GM12892 (cell line): Measurements from ENCODE around the gene MACROD2.

Source experiments
- DNase-seq: peaks from one replicate; pipeline ENCODE4 v3.0.0; 2011; ENCODE audit not compliant: insufficient read length
- FAIRE-seq: peaks from 2 replicates; lab custom pipeline; 2011; peaks lifted over from hg19 to GRCh38; lab: Jason Lieb, UNC
- POLR2A ChIP-seq: IDR thresholded peaks from 2 replicates; pipeline ENCODE4 v1.6.1; 2011; ENCODE audit warnings: low read depth, low read length, control low read depth
- POLR2AphosphoS5 ChIP-seq: IDR thresholded peaks from 2 replicates; pipeline ENCODE4 v1.6.1; 2011; ENCODE audit warnings: low read depth, low read length, control low read depth
- TAF1 ChIP-seq: IDR thresholded peaks from 2 replicates; pipeline ENCODE4 v1.6.1; 2011; ENCODE audit warnings: low read depth, mild to moderate bottlenecking, control low read depth, low read length, borderline replicate concordance

The MACROD2 gene

GRCh38 chr20:15567219-15567618 is 1571.9 kb downstream of the MACROD2 start:
- TF ChIP-seq POLR2A (no peak), POLR2AphosphoS5 (no peak), TAF1 (no peak)
- DNase-seq (no peak), FAIRE-seq (no peak)

- FAIRE-seq (no peak), DNase-seq (no peak)
- TF ChIP-seq TAF1: no peak
- TF ChIP-seq POLR2A: no peak
- no peak for TF ChIP-seq POLR2AphosphoS5
Observed at GRCh38 chr20:15570156-15570555, 1574.8 kb downstream of the MACROD2 start.

- no peak for FAIRE-seq
Observed at GRCh38 chr20:15571056-15571455, 1575.7 kb downstream of the MACROD2 start.

GRCh38 chr20:15575255-15575654 is 1579.9 kb downstream of the MACROD2 start:
- TF ChIP-seq POLR2AphosphoS5 (no peak), TAF1 (no peak), POLR2A (no peak)
- FAIRE-seq (no peak), DNase-seq (no peak)

More at GRCh38 chr20:15571056-15571455, 1575.7 kb downstream of the MACROD2 start:
- no peak for DNase-seq
- TF ChIP-seq POLR2A (no peak), TAF1 (no peak), POLR2AphosphoS5 (no peak)

- no peak for TF ChIP-seq POLR2A
- TF ChIP-seq TAF1: no peak
- no peak for TF ChIP-seq POLR2AphosphoS5
- FAIRE-seq (no peak), DNase-seq (no peak)
Observed at GRCh38 chr20:15576411-15576810, 1581.1 kb downstream of the MACROD2 start.

GRCh38 chr20:15578113-15578512 is 1582.8 kb downstream of the MACROD2 start:
- TF ChIP-seq POLR2AphosphoS5: no peak
- no peak for TF ChIP-seq POLR2A
- TF ChIP-seq TAF1: no peak
- no peak for DNase-seq
- no peak for FAIRE-seq

- no peak for FAIRE-seq
Observed at GRCh38 chr20:15579688-15580087, 1584.4 kb downstream of the MACROD2 start.

GRCh38 chr20:15582146-15582760 is 1586.9 kb downstream of the MACROD2 start:
- no peak for TF ChIP-seq TAF1
- no peak for TF ChIP-seq POLR2AphosphoS5
- no peak for TF ChIP-seq POLR2A
- FAIRE-seq (no peak), DNase-seq (no peak)

More at GRCh38 chr20:15579688-15580087, 1584.4 kb downstream of the MACROD2 start:
- TF ChIP-seq POLR2AphosphoS5 (no peak), TAF1 (no peak), POLR2A (no peak)
- DNase-seq: no peak

GRCh38 chr20:15584507-15584906 is 1589.2 kb downstream of the MACROD2 start:
- TF ChIP-seq POLR2A: no peak
- no peak for TF ChIP-seq TAF1
- no peak for TF ChIP-seq POLR2AphosphoS5
- FAIRE-seq: no peak
- DNase-seq: no peak

GRCh38 chr20:15593081-15593480 is 1597.8 kb downstream of the MACROD2 start:
- FAIRE-seq (no peak), DNase-seq (no peak)
- no peak for TF ChIP-seq POLR2A
- no peak for TF ChIP-seq TAF1
- no peak for TF ChIP-seq POLR2AphosphoS5

- no peak for TF ChIP-seq TAF1
- no peak for TF ChIP-seq POLR2A
- no peak for DNase-seq
- no peak for FAIRE-seq
Observed at GRCh38 chr20:15594158-15594695, 1598.9 kb downstream of the MACROD2 start.
